ENCODE measurements around the gene KLHL3. TPM values are rescaled to one million over a fixed set of nuclear protein-coding genes. Genes with fewer than 3 reads are reported as not detected.

The KLHL3 gene
- total RNA-seq, 2 experiments from 2014 or later: 24.1 to 27.1 TPM

- DNase-seq: no peak
- Mint-ChIP-seq H3K27me3 (no peaks in the 10 kb centered on the region), H3K9me3 (no peaks in the 10 kb centered on the region), H3K27ac (no peak overlapping the region), H3K4me3 (no peak overlapping the region), H3K36me3 (ENCODE audit: low read depth) (peaks cover 3% of the 10 kb centered on the region), H3K4me1 (no peaks in the 10 kb centered on the region)
- POLR2A ChIA-PET: no interaction called here
- CTCF ChIA-PET: interaction anchor here (1.0 kb wide), 1 partner anchor 131 kb away, joined by 3 read pairs; no protein-coding TSS in a partner anchor
These were observed 116.6 kb downstream of the KLHL3 start for GRCh38 chr5:137619191-137619870.

- no peak for DNase-seq
- POLR2A ChIA-PET: no interaction called here
These were observed 117.4 kb downstream of the KLHL3 start for GRCh38 chr5:137618476-137618875.

GRCh38 chr5:137617528-137618205, 118.2 kb downstream of the KLHL3 start:
- Mint-ChIP-seq H3K4me3 (no peak overlapping the region), H3K4me1 (peaks cover 5% of the 10 kb centered on the region), H3K36me3 (ENCODE audit: low read depth) (peaks cover 3% of the 10 kb centered on the region), H3K9me3 (no peaks in the 10 kb centered on the region), H3K27me3 (no peaks in the 10 kb centered on the region), H3K27ac (no peak overlapping the region)
- CTCF ChIA-PET: interaction anchor here (0.9 kb wide), 1 partner anchor 17 kb away, joined by 3 read pairs; no protein-coding TSS in a partner anchor
- POLR2A ChIA-PET: no interaction called here
- no peak for DNase-seq

More at GRCh38 chr5:137618476-137618875, 117.4 kb downstream of the KLHL3 start:
- H3K4me3 Mint-ChIP-seq: no peak overlapping the region
- H3K27ac Mint-ChIP-seq: no peak overlapping the region
- peaks cover 4% of the 10 kb centered on the region for H3K4me1 Mint-ChIP-seq
- no peaks in the 10 kb centered on the region for H3K9me3 Mint-ChIP-seq
- CTCF ChIA-PET: interaction anchor here (0.9 kb wide), 1 partner anchor 16 kb away, joined by 3 read pairs; no protein-coding TSS in a partner anchor
- peaks cover 3% of the 10 kb centered on the region for H3K36me3 Mint-ChIP-seq (ENCODE audit: low read depth)
- H3K27me3 Mint-ChIP-seq: no peaks in the 10 kb centered on the region

GRCh38 chr5:137616046-137616445, 119.8 kb downstream of the KLHL3 start:
- Mint-ChIP-seq H3K9me3 (no peaks in the 10 kb centered on the region), H3K27me3 (peaks cover under 1% of the 10 kb centered on the region), H3K4me3 (no peak overlapping the region), H3K27ac (no peak overlapping the region), H3K4me1 (peaks cover 5% of the 10 kb centered on the region), H3K36me3 (ENCODE audit: low read depth) (peaks cover under 1% of the 10 kb centered on the region)
- DNase-seq: no peak
- ChIA-PET POLR2A (no interaction called here), CTCF (no interaction called here)

DNA sequence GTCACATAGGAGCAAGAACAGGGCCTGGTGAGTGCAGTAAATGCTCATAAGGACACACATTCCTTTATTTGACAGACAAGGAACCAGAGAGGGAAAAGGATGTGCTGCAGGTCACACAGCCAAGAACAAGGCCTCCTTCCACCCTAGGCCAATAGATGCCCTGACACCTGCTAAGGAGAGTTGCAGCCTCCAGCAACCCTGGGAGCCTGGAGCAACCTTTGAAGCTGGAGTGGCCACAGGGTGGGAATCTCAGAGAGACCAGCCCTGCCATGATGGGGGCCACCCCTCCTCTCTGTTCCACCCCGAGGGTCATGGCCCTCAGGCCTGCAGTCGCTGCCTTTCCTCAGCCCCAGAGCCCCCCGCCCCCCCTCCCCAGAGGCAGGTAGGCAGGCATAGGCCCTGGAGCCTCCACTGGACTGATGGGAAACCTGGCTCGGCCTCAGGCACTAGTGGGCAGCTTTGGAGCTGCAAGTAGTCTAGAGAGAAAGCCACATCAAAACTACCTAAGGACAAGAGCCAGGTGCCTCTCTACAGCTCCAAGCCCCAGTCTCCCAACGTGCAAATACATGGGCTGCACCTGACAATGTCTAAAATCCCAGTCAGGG, 120.6 kb downstream of the KLHL3 start:
- ChIA-PET CTCF (interaction anchor here (1.3 kb wide), 1 partner anchor 51 kb away, joined by 3 read pairs; no protein-coding TSS in a partner anchor), POLR2A (no interaction called here)
- Mint-ChIP-seq H3K4me1 (peaks cover 5% of the 10 kb centered on the region), H3K4me3 (no peak overlapping the region), H3K9me3 (no peaks in the 10 kb centered on the region), H3K27me3 (peaks cover 6% of the 10 kb centered on the region), H3K27ac (no peak overlapping the region), H3K36me3 (ENCODE audit: low read depth) (no peaks in the 10 kb centered on the region)
- no peak for DNase-seq

DNA sequence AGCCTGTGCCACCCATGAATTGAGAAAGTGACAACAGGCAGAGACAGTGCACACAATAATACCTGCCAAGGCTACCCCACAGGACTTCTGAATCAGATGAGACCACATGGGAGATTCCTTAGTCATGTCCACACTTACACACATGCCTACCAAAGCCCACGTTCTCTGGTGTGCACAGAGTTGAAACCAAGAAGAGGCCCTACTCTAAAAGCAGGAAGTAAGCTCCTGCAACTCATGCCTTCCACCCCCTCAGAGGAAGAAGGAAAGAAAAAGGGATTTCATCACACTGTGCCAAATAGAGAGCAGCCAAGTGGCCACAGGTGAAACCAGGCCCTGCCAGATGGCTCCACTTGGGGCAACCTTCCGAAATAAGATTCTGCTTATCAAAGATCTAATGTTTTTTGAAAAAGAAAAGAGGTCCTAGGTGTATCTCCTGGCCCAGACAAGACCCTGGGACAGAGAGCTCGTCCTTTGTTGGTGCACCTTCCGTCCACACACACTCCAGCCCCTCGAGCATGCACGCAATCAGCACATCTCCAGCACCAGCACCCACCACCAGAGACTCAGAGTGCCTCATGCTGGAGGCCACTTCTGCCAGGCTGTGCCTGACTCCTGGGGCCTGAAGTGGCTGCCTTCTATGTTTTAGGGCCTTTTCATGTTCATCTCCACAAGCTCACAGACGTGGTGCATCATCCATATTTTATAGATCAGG, 122.2 kb downstream of the KLHL3 start:
- H3K36me3 Mint-ChIP-seq (ENCODE audit: low read depth): no peaks in the 10 kb centered on the region
- peaks cover 10% of the 10 kb centered on the region for H3K27me3 Mint-ChIP-seq
- H3K9me3 Mint-ChIP-seq: no peaks in the 10 kb centered on the region
- ChIA-PET POLR2A (no interaction called here), CTCF (interaction anchor here (1.3 kb wide), 1 partner anchor 53 kb away, joined by 3 read pairs; no protein-coding TSS in a partner anchor)
- no peak overlapping the region for H3K4me3 Mint-ChIP-seq
- no peak overlapping the region for H3K27ac Mint-ChIP-seq
- no peak for DNase-seq
- peaks cover 5% of the 10 kb centered on the region for H3K4me1 Mint-ChIP-seq

- Mint-ChIP-seq H3K9me3 (no peaks in the 10 kb centered on the region), H3K27ac (no peak overlapping the region), H3K27me3 (peaks cover 17% of the 10 kb centered on the region), H3K4me1 (peaks cover 5% of the 10 kb centered on the region), H3K4me3 (no peak overlapping the region), H3K36me3 (ENCODE audit: low read depth) (no peaks in the 10 kb centered on the region)
- POLR2A ChIA-PET: no interaction called here
- DNase-seq: no peak
- CTCF ChIA-PET: no interaction called here
These were observed 123.3 kb downstream of the KLHL3 start for GRCh38 chr5:137612576-137612975.

- Mint-ChIP-seq H3K4me1 (peaks cover 5% of the 10 kb centered on the region), H3K9me3 (no peaks in the 10 kb centered on the region), H3K36me3 (ENCODE audit: low read depth) (no peaks in the 10 kb centered on the region), H3K4me3 (no peak overlapping the region), H3K27me3 (peaks cover 21% of the 10 kb centered on the region), H3K27ac (no peak overlapping the region)
- DNase-seq: no peak
- POLR2A ChIA-PET: no interaction called here
- CTCF ChIA-PET: no interaction called here
These were observed 124.0 kb downstream of the KLHL3 start for GRCh38 chr5:137611794-137612435.

- Mint-ChIP-seq H3K4me1 (peaks cover 5% of the 10 kb centered on the region), H3K36me3 (ENCODE audit: low read depth) (no peaks in the 10 kb centered on the region), H3K4me3 (no peak overlapping the region), H3K27me3 (peaks cover 22% of the 10 kb centered on the region), H3K9me3 (no peaks in the 10 kb centered on the region), H3K27ac (no peak overlapping the region)
- ChIA-PET CTCF (no interaction called here), POLR2A (no interaction called here)
- no peak for DNase-seq
These were observed 124.8 kb downstream of the KLHL3 start for GRCh38 chr5:137611011-137611580.

DNA sequence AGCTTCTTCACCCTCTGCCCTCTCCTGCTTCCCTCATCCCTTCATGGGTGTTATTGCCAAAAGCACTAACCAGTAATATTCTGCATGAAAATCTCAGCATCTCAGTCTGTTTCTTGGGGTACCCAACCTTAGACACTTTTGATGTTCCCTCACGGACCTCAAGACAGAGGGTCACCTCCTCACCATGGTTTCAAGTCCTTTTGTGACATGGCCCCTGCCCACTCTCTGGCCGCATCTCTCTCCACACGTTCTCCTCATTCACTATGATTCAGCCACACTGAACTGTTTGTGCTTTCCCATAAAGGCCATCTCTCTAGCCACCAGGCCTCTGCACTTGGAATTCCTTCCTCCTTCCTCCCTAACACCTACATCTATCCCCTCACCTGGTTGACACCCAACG, 125.3 kb downstream of the KLHL3 start:
- H3K36me3 Mint-ChIP-seq (ENCODE audit: low read depth): no peaks in the 10 kb centered on the region
- H3K4me1 Mint-ChIP-seq: peaks cover 5% of the 10 kb centered on the region
- no peak overlapping the region for H3K4me3 Mint-ChIP-seq
- no peaks in the 10 kb centered on the region for H3K9me3 Mint-ChIP-seq
- ChIA-PET POLR2A (no interaction called here), CTCF (no interaction called here)
- no peak for DNase-seq
- H3K27me3 Mint-ChIP-seq: peaks cover 25% of the 10 kb centered on the region
- no peak overlapping the region for H3K27ac Mint-ChIP-seq

GRCh38 chr5:137609127-137609526, 126.8 kb downstream of the KLHL3 start:
- Mint-ChIP-seq H3K36me3 (ENCODE audit: low read depth) (no peaks in the 10 kb centered on the region), H3K4me1 (peaks cover 5% of the 10 kb centered on the region), H3K9me3 (no peaks in the 10 kb centered on the region), H3K4me3 (no peak overlapping the region), H3K27me3 (peaks cover 38% of the 10 kb centered on the region), H3K27ac (no peak overlapping the region)
- CTCF ChIA-PET: no interaction called here
- POLR2A ChIA-PET: no interaction called here
- DNase-seq: no peak

DNA sequence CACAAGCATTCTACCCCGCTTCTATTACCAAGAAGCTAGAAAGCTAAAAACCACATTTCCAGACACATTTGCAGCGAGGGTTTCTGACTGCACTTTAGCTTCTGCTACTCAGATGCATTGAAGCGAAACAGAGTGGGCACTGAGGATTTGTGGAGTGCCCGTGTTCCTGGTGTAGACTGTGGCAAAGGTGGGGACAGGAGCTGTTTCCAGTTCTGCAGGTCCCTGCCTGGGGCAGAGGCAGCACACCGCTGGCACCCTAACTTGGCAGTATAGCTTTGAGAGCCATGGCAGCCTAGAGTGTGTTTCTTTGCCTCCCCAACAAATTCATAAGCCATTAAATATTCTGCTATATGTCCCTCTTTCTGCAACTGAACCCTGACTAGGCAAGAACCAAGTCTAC, 128.1 kb downstream of the KLHL3 start:
- no peaks in the 10 kb centered on the region for H3K9me3 Mint-ChIP-seq
- no peaks in the 10 kb centered on the region for H3K4me1 Mint-ChIP-seq
- H3K27me3 Mint-ChIP-seq: peaks cover 40% of the 10 kb centered on the region
- H3K27ac Mint-ChIP-seq: no peak overlapping the region
- no peak overlapping the region for H3K4me3 Mint-ChIP-seq
- ChIA-PET CTCF (no interaction called here), POLR2A (no interaction called here)
- H3K36me3 Mint-ChIP-seq (ENCODE audit: low read depth): no peaks in the 10 kb centered on the region
- DNase-seq: no peak
